Measurements from ENCODE around the gene CDC25C. TPM values are rescaled to one million over a fixed set of nuclear protein-coding genes. Genes with fewer than 3 reads are reported as not detected.

CDC25C gene
- polyA plus RNA-seq, 4 donors: 6.6 to 8.2 (median 7.6) TPM

DNA sequence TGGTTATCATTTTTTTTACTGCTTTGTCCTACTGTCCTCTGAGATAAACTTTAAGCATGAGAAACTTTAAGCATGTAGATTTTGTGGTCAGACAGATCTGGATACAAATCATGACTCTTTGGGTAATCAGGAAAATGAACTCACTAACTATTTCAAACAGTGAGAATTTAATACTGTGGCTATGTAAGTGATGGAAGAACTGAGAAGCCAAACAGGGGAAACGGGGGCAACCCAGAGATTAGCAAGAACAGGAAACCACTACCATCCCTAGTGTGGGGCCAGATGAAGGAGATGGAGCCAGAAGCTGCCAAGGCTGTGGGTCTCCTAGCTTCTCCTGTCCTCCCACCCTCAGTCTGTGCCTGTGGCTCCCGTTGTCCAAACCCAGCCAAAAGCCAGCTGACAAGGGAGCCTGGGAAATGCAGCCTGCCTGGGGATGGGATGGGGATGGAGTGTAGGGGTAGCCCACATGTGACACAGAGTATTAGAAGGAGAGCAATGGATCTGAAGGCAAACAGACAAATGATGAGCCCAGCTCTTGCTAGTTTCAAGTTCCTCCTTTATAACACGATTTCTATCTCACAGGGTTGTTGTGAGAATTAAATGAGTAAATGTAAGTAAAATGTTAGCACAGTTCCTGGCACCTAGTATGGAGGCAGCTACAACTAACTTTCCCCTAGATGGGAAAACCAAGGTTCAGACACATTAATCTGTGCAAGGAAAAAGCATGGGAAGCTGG is 90.8 kb downstream of the CDC25C start:
- no peak for DNase-seq (ENCODE audit: low read depth in 4 of 4, low spot score in 2 of 4)

DNA sequence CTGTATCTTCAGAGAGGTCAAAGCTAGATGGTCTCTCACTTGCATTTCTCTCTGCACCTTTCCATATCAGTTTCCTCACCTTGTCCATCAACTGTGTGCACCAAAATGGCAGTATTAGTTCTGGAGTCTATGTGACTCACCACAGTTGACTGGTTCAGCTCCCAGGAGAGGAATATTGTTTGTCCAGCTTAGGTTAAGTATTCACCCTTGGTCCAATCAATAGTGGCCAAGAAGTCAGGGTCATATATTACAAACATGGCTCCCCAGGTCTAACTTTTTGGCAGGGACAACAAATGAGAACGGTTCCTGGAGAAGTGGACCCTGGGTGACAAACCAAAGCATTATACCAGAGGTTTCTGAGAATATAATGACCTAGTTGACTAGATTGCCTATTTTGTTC is 93.6 kb downstream of the CDC25C start:
- DNase-seq (ENCODE audit: low read depth in 4 of 4, low spot score in 2 of 4): no peak

Other genes with a start within 250 kb of the CDC25C start
- gene WNT8A, start 247.8 kb downstream of the CDC25C start, polyA plus RNA-seq (ENCODE audit: insufficient read length in 4 of 4): under 1 TPM; 0.10 to 0.32 (median 0.21) TPM
- gene NME5, start 192.4 kb downstream of the CDC25C start, polyA plus RNA-seq (ENCODE audit: insufficient read length in 4 of 4): 10 to 100 TPM; 22.4 to 27.6 (median 25.0) TPM
- 100 to 1,000 TPM in 3 of 4 donors, 10 to 100 TPM in 1; 86.8 to 217 (median 147) TPM for gene BRD8, start 153.2 kb downstream of the CDC25C start, polyA plus RNA-seq (ENCODE audit: insufficient read length in 4 of 4)
- gene KIF20A, start 152.7 kb downstream of the CDC25C start, polyA plus RNA-seq (ENCODE audit: insufficient read length in 4 of 4): 10 to 100 TPM; 37.7 to 46.0 (median 40.1) TPM
- 10 to 100 TPM; 56.6 to 67.5 (median 60.7) TPM for gene CDC23, start 118.5 kb downstream of the CDC25C start, polyA plus RNA-seq (ENCODE audit: insufficient read length in 4 of 4)
- 1 to 10 TPM; 2.7 to 4.9 (median 3.7) TPM for gene GFRA3, start 57.2 kb downstream of the CDC25C start, polyA plus RNA-seq (ENCODE audit: insufficient read length in 4 of 4)
- gene FAM53C, start 6.5 kb upstream of the CDC25C start, polyA plus RNA-seq (ENCODE audit: insufficient read length in 4 of 4): 10 to 100 TPM; 29.6 to 39.9 (median 31.8) TPM
- 10 to 100 TPM; 82.0 to 98.8 (median 93.8) TPM for gene KDM3B, start 20.9 kb upstream of the CDC25C start, polyA plus RNA-seq (ENCODE audit: insufficient read length in 4 of 4)
- gene REEP2, start 107.3 kb upstream of the CDC25C start, polyA plus RNA-seq (ENCODE audit: insufficient read length in 4 of 4): 10 to 100 TPM in 3 of 4 donors, 1 to 10 TPM in 1; 8.6 to 13.1 (median 12.3) TPM
- gene EGR1, start 133.7 kb upstream of the CDC25C start, polyA plus RNA-seq (ENCODE audit: insufficient read length in 4 of 4): 100 to 1,000 TPM in 1 of 4 donors, 10 to 100 TPM in 3; 24.0 to 445 (median 44.4) TPM
- gene ETF1, start 211.4 kb upstream of the CDC25C start, polyA plus RNA-seq (ENCODE audit: insufficient read length in 4 of 4): 10 to 100 TPM; 66.2 to 85.7 (median 73.0) TPM
- gene HSPA9, start 243.6 kb upstream of the CDC25C start, polyA plus RNA-seq (ENCODE audit: insufficient read length in 4 of 4): 100 to 1,000 TPM; 265 to 364 (median 315) TPM

Measured in left renal cortex interstitium (tissue), 4 donors.